Brain microvascular endothelial cell (primary cell): ENCODE data around the gene OLFM1.

Experiments used
- DNase-seq: peaks from one replicate; pipeline ENCODE4 v3.0.0-alpha.2; 2020
- H3K27ac ChIP-seq: fragments of 250-450 bp; sonication (Bioruptor Pico); 2 replicates; pipeline ENCODE4 v1.5.1; 2020; ENCODE audit warnings: mild to moderate bottlenecking, moderate library complexity
- H3K27me3 ChIP-seq: fragments of 250-450 bp; sonication (Bioruptor Pico); replicated peaks from 2 replicates; pipeline ENCODE4 v1.5.1; 2020; ENCODE audit warnings: mild to moderate bottlenecking
- H3K36me3 ChIP-seq: fragments of 250-450 bp; sonication (Bioruptor Pico); replicated peaks from 2 replicates; pipeline ENCODE4 v1.5.1; 2020; ENCODE audit warnings: mild to moderate bottlenecking
- H3K4me3 ChIP-seq: 2 replicates; pipeline ENCODE4 v1.5.1; 2011; ENCODE audit warnings: low read depth, mild to moderate bottlenecking, control low read depth, low read length, moderate library complexity
- CTCF ChIP-seq: IDR thresholded peaks from 2 replicates; pipeline ENCODE4 v1.5.1; 2011; ENCODE audit warnings: low read depth, mild to moderate bottlenecking, moderate library complexity, low read length, control low read depth, inconsistent platforms; ENCODE audit errors: missing control alignments
- in situ Hi-C: cut with HindIII; loops from 2 replicates; pipeline ENCODE4 v1.10.0; 2017; ENCODE audit warnings: low sequenced_read_pairs, low pct_ligation_motif_present

Gene OLFM1

DNA sequence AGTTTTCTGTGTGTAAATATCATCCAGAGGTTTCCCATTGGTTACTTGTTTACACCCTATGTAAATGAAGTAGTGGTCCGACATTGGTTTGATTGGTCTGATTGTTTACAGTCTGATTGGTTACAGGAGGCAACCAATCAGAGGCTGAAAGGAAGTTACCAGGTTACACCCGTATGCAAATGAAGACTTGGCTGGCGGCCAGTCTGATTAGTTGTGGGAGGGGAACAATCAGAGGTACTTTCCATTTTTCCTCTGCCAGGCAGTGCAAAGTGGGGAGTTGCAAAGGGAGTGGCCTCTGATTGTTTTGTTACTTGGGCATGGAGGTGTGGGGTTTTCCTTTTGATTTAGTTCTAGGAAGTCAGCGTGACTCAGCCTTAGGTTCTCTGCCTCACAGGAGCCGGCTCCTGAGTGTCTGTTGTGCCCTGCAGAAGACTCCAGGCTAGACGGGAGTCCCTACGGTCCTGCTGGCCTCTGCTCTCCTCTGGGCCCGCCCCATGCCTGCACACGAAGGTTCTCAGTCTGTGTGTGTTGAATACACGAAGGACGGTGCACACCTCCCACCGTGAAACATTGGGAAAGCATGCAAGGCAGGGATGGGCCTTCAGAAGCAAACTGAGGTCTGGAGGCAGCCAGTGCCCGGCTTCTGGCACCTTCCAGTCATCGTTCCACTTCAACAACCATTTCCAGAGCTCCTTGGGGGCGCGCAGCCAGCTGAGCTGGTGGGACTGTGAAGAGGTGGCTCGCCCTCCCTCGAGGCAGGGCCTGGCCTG, 42.9 kb downstream of the OLFM1 start:
- Histone ChIP-seq H3K4me3 (no peak overlapping the region), H3K36me3 (no peaks in the 10 kb centered on the region), H3K27ac (no peak overlapping the region), H3K27me3 (no peaks in the 10 kb centered on the region)
- no peak for TF ChIP-seq CTCF
- no peak for DNase-seq
- in situ Hi-C loops, result no loop called here

DNA sequence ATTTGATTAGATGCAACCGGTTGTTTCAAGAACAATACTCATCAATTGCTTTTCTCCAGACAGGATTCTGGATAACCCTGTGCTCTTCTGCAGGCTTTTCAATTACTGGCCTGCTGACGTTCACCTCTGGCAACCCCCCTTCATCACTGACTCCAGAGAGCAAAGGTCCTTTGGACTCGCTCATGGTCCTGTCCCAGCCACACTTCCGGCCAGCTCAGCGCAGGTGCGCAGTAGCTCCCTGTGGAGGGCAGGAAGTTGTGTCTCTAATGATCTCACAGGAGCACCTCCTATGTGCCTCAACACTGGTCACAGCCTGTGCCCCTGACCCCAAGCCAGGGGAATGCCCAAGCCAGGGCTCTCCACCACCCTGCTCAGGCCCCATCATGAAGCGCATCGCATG, 44.0 kb downstream of the OLFM1 start:
- no peak for TF ChIP-seq CTCF
- Histone ChIP-seq H3K4me3 (no peak overlapping the region), H3K27ac (no peak overlapping the region)

GRCh38 chr9:135132008-135132407, 44.5 kb downstream of the OLFM1 start:
- H3K27me3 ChIP-seq, result no peaks in the 10 kb centered on the region
- no peak overlapping the region for H3K4me3 ChIP-seq
- in situ Hi-C loops, result no loop called here
- no peak overlapping the region for H3K27ac ChIP-seq
- DNase-seq, result no peak
- TF ChIP-seq CTCF, result no peak
- no peaks in the 10 kb centered on the region for H3K36me3 ChIP-seq

More for the DNA sequence above, 44.0 kb downstream of the OLFM1 start:
- in situ Hi-C loops, result no loop called here
- H3K36me3 ChIP-seq, result no peaks in the 10 kb centered on the region
- DNase-seq, result no peak
- no peaks in the 10 kb centered on the region for H3K27me3 ChIP-seq

GRCh38 chr9:135134268-135135022, 47.0 kb downstream of the OLFM1 start:
- in situ Hi-C loops, result no loop called here
- Histone ChIP-seq H3K36me3 (no peaks in the 10 kb centered on the region), H3K27me3 (no peaks in the 10 kb centered on the region), H3K4me3 (no peak overlapping the region), H3K27ac (no peak overlapping the region)
- no peak for DNase-seq
- TF ChIP-seq CTCF, result no peak

GRCh38 chr9:135135171-135135928, 47.9 kb downstream of the OLFM1 start:
- no peak for DNase-seq
- Histone ChIP-seq H3K27ac (no peak overlapping the region), H3K4me3 (no peak overlapping the region), H3K36me3 (no peaks in the 10 kb centered on the region), H3K27me3 (no peaks in the 10 kb centered on the region)
- in situ Hi-C loops, result no loop called here
- TF ChIP-seq CTCF, result no peak
